Glomerular endothelial cell (primary cell): Measurements from ENCODE around the gene TDRD12. TPM values are rescaled to one million over a fixed set of nuclear protein-coding genes. Genes with fewer than 3 reads are reported as not detected.
"Not testable (repeated sequence)": the region's sequence is repeated elsewhere in the genome, so short reads cannot be mapped to it uniquely, and the experiment has no call there.

Source experiments
- DNase-seq: peaks from one replicate; pipeline ENCODE4 v3.0.0-alpha.2; 2011; ENCODE audit warnings: low read depth, low spot score; ENCODE audit errors: extremely low read depth
- total RNA-seq: library from RNA; depleted of rRNA; stranded (reverse); fragments of >200 nt; gene quantifications from 2 replicates; pipeline ENCODE4 v1.2.3, GENCODE V29; 2015

The TDRD12 gene
- total RNA-seq, 1 donor from 2014 or later: 0.23 TPM

GRCh38 chr19:32744555-32745325 is 25.2 kb downstream of the TDRD12 start:
- DNase-seq: no peak

GRCh38 chr19:32745594-32746251 is 26.2 kb downstream of the TDRD12 start:
- DNase-seq: not testable (repeated sequence)

DNA sequence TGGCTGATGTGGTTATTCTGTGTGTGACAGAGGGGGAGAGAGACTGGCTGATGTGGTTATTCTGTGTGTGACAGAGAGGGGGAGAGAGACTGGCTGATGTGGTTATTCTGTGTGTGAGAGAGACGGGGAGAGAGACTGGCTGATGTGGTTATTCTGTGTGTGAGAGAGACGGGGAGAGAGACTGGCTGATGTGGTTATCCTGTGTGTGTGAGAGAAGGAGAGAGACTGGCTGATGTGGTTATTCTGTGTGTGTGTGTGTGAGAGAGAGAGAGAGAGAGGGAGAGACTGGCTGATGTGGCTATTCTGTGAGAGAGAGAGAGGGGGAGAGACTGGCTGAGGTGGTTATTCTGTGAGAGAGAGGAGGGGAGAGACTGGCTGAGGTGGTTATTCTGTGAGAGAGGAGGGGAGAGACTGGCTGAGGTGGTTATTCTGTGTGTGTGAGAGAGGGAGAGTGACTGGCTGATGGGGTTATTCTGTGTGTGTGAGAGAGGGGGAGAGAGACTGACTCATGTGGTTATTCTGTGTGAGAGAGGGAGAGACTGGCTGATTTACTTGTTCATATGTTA is 27.1 kb downstream of the TDRD12 start:
- not testable (repeated sequence) for DNase-seq

GRCh38 chr19:32748497-32748896 is 28.9 kb downstream of the TDRD12 start:
- no peak for DNase-seq

DNA sequence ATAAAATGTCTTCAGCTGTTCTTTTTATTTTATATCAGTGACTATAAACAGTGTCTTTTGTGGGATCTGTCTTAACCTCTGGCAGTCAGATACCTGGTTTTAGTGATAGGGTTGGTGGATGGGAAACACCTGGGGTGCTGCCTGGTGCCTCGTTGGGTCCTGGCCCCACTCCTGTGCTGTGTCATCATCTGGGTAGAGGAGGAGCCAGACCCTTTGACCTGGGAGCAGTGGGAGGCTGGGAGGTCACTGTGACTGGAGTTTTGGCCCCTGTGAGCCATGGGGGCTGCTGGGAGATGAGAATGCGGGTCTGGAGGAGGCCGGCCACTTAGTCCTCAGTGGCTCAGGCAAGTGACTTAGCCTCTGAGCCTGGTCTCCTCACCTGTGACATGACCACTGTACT is 29.4 kb downstream of the TDRD12 start:
- no peak for DNase-seq

DNA sequence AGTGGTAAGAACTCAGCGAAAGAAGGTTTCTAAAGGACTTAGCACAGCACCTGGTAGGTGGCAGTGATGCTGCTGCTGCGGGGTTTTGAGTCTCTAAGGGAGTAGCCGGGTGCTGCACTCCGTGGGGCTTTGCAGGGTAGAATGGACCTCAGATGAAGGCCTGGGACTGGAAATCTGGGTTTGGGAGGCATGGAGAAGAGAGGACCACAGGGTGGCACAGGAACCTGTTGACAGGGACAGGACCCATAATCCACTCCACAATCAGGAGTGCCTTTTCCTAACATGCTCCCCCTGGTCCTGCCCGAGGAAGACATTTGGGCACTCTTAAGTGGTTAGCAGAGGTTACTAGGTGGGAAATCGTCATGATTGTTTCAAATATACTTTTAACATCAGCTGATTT is 29.8 kb downstream of the TDRD12 start:
- DNase-seq: no peak

DNA sequence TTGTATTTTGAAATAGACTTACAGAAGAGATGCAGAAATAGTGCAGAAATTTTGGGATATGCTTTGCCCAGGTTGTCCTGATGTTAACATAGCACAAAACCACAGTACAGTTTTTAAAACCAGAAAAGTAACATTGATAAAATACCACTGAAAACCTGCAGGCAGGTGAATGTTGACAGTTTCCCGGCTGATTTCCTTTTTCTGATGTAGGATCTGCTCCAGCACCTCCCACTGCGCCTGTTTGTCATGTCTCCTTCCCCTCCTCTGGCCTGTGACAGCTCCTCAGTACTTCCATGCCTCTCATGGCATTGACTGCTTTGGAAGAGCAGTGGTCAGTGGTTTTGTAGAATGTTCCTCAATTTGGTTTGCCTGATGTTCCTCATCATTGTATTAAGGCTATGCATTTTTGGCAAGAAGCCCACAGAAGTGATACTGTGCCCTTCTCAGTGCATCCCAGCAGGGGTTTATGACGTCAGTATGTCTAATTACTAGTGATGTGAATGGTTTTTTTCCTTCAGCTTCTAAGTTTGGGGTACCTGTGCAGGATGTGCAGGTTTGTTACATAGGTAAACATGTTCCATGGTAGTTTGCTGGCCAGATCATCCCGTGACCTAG is 31.0 kb downstream of the TDRD12 start:
- no peak for DNase-seq

DNA sequence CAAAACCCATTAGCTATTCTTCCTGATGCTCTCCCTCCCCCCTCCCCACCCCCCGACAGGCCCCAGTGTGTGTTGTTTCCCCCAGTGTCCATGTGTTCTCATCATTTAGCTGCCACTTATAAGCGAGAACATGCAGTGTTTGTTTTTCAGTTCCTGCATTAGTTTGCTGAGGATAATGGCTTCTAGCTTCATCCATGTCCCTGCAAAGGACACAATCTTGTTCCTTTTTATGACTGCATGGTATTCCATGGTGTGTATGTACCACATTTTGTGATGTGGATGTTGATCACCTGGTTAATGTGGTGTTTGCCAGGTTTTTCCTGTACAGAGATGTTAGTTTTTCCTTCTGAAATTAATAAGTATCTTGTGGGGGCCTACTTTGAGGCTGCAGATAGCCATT is 31.5 kb downstream of the TDRD12 start:
- DNase-seq: no peak

GRCh38 chr19:32757189-32757588 is 37.6 kb downstream of the TDRD12 start:
- DNase-seq: no peak

DNA sequence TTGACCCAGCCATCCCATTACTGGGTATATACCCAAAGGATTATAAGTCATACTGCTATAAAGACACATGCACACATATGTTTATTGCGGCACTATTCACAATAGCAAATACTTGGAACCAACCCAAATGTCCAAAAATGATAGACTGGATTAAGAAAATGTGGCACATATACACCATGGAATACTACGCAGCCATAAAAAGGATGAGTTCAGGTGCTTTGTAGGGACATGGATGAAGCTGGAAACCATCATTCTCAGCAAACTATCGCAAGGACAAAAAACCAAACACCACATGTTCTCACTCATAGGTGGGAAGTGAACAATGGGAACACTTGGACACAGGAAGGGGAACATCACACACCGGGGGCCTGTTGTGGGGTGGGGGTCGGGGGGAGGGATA is 45.8 kb downstream of the TDRD12 start:
- not testable (repeated sequence) for DNase-seq

DNA sequence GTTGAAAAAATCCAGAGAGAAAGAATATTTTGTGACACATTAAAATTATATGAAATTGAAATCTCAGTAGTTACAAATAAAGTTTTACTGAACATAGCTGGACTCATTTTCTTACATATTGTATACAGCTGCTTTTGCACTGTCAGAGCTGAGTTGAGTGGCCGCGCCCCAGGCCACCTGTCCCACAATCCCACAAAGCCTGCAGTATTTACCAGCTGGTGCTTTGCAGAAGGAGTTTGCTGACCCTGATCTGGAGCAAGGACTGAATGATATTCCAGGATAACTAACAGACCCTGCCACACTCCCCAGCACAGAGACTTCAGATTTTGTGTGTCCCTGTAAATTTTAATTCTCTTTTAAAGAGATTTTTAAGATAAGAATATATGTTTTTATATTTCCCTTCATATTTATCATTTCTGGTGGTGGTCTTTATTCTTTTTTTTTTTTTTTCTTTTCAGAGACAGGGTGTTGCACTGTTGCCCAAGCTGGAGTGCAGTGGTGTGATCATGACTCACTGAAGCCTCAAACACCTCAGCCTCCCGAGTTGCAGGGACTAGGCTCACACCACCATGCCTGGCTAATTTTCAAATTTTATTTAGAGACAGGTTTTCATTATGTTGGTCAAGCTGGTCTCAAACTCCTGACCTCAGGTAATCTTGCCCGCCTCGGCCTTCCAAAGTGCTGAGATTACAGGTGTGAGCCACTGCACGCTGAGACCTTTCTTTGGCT is 48.5 kb downstream of the TDRD12 start:
- DNase-seq: no peak

- DNase-seq: no peak
Observed at GRCh38 chr19:32771596-32771995, 52.0 kb downstream of the TDRD12 start.

DNA sequence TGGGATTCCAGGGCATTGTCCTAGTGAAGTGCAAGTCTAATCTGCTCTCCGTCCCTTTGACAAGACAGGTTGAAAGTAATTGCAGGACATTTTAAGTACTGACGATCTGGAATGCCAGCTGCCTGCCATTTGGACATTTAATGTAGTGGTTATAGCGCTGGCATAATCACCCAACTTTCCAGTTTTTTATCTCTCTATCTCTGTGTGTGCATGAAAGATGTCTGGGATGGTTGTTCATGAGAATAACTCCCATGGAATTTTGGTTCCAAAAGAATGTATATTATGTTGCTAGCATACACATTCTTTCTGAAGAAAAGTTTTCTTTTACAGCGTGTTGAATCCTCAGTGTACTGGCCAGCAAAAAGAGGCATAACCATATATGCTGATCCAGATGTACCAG is 53.6 kb downstream of the TDRD12 start:
- no peak for DNase-seq

DNA sequence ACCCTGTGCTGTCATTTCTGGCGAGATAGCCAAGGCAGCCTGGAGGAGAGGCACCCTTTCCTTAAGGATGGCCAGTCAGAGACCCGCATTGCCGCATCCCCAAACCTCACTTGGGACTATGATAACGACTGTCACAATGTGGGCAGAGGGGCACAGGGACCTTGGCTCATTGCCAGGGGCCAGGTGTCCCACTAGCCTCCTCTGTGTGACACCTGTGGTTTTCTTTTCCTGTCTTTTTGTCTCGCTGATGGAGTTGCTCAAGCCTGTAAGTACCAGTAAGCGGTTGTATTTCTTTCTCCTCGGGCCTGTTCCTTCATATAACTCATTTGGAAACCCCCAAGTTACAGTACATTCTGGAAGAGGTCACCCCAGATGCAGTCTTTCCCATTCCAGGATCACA is 59.5 kb downstream of the TDRD12 start:
- DNase-seq: no peak

GRCh38 chr19:32781280-32781679 is 61.7 kb downstream of the TDRD12 start:
- DNase-seq: no peak

GRCh38 chr19:32782089-32782488 is 62.5 kb downstream of the TDRD12 start:
- not testable (repeated sequence) for DNase-seq

GRCh38 chr19:32787161-32787813 is 67.7 kb downstream of the TDRD12 start:
- DNase-seq: not testable (repeated sequence)

DNA sequence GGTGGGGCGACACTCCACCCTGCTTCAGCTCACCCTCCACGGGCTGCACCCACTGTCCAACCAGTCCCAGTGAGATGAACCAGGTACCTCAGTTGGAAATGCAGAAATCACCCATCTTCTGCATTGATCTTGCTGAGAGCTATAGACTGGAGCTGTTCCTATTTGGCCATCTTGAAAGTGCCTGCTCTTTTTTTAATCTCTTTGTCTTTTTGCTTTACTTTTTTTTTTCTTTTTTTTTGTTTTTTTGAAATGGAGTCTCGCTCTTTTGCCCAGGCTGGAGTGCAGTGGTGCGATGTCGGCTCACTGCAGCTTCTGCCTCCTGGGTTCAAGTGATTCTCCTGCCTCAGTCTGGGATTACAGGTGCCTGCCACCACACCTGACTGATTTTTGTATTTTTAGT is 68.3 kb downstream of the TDRD12 start:
- not testable (repeated sequence) for DNase-seq

DNA sequence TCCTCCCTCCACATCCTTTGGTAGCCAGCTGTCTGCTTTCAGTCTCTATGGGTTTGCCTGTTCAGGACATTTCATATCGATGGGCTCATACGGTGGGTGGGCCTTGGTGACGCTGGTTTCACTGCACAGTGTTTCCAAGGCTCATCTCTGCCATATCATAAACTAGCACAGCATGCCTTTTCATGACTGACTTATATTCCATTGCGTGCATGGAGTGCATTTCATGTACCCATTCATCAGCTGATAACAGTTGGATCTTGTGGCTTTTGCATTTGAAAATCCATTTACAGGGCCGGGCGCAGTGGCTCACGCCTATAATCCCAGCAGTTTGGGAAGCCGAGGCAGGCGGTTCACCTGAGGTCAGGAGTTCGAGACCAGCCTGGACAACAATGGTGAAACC is 69.9 kb downstream of the TDRD12 start:
- no peak for DNase-seq

DNA sequence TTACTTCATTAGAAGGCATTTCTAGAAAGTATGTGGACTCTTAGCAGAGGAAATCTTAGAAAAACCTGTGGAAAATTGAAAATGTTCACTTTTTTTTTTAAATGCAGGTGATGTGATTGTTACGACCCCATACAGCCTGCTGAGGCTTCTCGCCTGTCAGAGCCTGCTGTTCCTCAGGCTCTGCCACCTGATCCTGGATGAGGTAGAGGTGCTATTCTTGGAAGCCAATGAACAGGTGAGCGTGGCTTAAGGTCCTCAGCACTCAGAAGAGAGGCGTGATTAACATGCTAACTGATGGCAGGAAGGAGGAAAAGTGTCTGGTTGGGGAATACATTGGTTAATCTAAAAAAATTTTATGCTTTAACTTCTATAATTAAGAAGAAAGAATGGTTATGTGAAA is 78.6 kb downstream of the TDRD12 start:
- DNase-seq: no peak
